H1 (cell line): ENCODE measurements around the gene TTLL9. TPM values are rescaled to one million over a fixed set of nuclear protein-coding genes. Genes with fewer than 3 reads are reported as not detected.

ENCODE experiments used
- KDM4A ChIP-seq: IDR thresholded peaks from one replicate; pipeline ENCODE4 v1.7.1; 2012; ENCODE audit warnings: low read depth, mild to moderate bottlenecking, moderate library complexity, low read length, inconsistent platforms; ENCODE audit not compliant: severe bottlenecking
- polyA plus RNA-seq, 7 experiments: library from polyadenylated mRNA; depleted of rRNA in 3 of 7; stranded (reverse) in 5 of 7; unstranded in 2 of 7; fragments of >200 nt in 5 of 7; fragments of 200-250 nt in 2 of 7; gene quantifications; 1 replicate in 5 of 7; 2 replicates in 1 of 7; 4 replicates in 1 of 7; pipeline versions ENCODE4 v1.2.1 to v1.2.3, GENCODE V29; 2011 to 2013; ENCODE audit warnings: missing spikeins in 2 of 7, mixed read lengths in 2 of 7
- total RNA-seq: library from RNA; stranded (reverse); fragmentation: NEBNext Ultra II Directional; extraction: Animal tissue kit (Norgen Biotek cat#: 25700); gene quantifications from 2 replicates; pipeline ENCODE4 v1.2.1, GENCODE V29; 2021

TTLL9 gene
- total and polyA plus RNA-seq, 2 of the 8 experiments (the other 6 are each of a cell fraction or from before 2014, with no cell fraction given), result 0.06 TPM; not detected in 1

DNA sequence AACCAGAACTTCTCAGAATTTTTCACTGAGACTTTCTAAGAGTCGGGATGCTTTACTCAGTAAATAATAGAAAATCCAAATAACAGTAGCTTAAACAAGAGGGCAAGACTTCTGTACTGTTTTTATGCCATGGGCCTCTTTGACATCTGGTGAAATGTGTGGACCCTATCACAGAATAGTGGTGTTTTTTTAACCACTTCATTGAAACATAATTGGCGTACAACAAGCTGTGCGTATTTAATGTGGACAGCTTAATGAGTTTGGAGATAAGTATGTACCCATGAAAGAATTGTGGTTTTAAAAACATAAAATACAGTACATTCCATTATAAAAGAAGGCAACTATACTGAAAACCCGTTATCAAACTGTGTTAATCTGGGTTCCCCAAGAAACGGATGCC lies 43.7 kb downstream of the TTLL9 start (continued):
- TF ChIP-seq KDM4A, result no peak
